SK-N-MC (cell line): Measurements from ENCODE around the gene HS3ST4.

Experiments used
- EZH2 ChIP-seq: fragments of 200-600 bp; sonication (generic); IDR thresholded peaks from one replicate; pipeline ENCODE4 v1.6.1; 2017; ENCODE audit warnings: antibody characterized with exemption
- FOXP2 ChIP-seq: optimal IDR thresholded peaks from 2 replicates; pipeline ENCODE3; 2011; ENCODE audit warnings: mild to moderate bottlenecking, moderate library complexity; ENCODE audit not compliant: insufficient read depth; ENCODE audit errors: extremely low read length, control extremely low read depth
- POLR2AphosphoS5 ChIP-seq: IDR thresholded peaks from 2 replicates; pipeline ENCODE4 v1.6.1; 2012; ENCODE audit warnings: mild to moderate bottlenecking, low read depth, low read length, borderline replicate concordance

DNA sequence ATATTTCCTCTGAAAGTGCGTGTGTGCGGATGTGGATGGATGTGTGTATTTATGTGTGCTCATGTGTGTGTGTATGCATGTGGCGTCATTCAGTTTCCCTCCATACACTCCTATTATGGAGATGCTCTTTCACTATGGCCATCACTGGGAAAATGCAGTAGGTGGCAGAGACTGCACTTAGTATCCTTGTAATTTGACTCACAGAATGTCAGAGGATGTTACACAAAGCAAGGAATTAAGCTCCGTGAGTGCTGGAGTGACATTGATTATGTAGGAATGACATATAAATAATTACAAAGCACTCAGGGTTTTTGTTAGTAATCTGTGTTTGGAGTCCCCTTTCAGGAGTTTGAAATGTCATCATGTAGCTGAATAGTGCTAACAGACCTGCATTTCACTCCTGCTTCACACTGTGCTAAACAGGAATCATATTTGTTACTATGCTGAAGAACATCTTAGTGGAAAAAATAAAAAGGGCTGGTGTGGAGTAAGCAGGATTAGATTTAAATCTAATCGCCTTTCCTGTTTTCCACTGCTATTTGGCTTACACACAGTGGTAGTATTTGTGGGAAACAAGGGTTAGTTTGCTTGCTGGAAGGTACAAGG lies 59.6 kb downstream of the HS3ST4 start:
- no peak for TF ChIP-seq FOXP2
- no peak for TF ChIP-seq EZH2
- TF ChIP-seq POLR2AphosphoS5: no peak
